ENCODE data around the gene STKLD1.
"Not testable (repeated sequence)": the region's sequence is repeated elsewhere in the genome, so short reads cannot be mapped to it uniquely, and the experiment has no call there.

STKLD1 gene

GRCh38 chr9:133366435-133366834 lies 9.7 kb upstream of the STKLD1 start:
- no peak for DNase-seq

GRCh38 chr9:133367221-133367620 lies 8.9 kb upstream of the STKLD1 start:
- no peak for DNase-seq

GRCh38 chr9:133367778-133368177 lies 8.4 kb upstream of the STKLD1 start:
- DNase-seq: no peak

- no peak for DNase-seq
Measured at GRCh38 chr9:133368249-133368881, 7.8 kb upstream of the STKLD1 start.

GRCh38 chr9:133369422-133369821 lies 6.7 kb upstream of the STKLD1 start:
- no peak for DNase-seq

- no peak for DNase-seq
Measured at GRCh38 chr9:133369933-133370332, 6.2 kb upstream of the STKLD1 start.

- DNase-seq: no peak
Measured at GRCh38 chr9:133370685-133371084, 5.5 kb upstream of the STKLD1 start.

- DNase-seq: peak; percentile 67
Measured at GRCh38 chr9:133371261-133371711, 4.9 kb upstream of the STKLD1 start.

- no peak for DNase-seq
Measured at GRCh38 chr9:133372144-133372543, 4.0 kb upstream of the STKLD1 start.

GRCh38 chr9:133374612-133375115 lies 1.5 kb upstream of the STKLD1 start:
- DNase-seq: no peak

GRCh38 chr9:133375116-133375723 lies 946 bp upstream of the STKLD1 start:
- no peak for DNase-seq

- DNase-seq: not testable (repeated sequence)
Measured at GRCh38 chr9:133377280-133377679, 1.1 kb downstream of the STKLD1 start.

GRCh38 chr9:133377721-133378216 lies 1.6 kb downstream of the STKLD1 start:
- no peak for DNase-seq

GRCh38 chr9:133378408-133378962 lies 2.3 kb downstream of the STKLD1 start:
- DNase-seq: no peak

GRCh38 chr9:133379153-133380086 lies 3.3 kb downstream of the STKLD1 start:
- no peak for DNase-seq

GRCh38 chr9:133380734-133381133 lies 4.6 kb downstream of the STKLD1 start:
- DNase-seq: no peak

GRCh38 chr9:133382507-133383141 lies 6.5 kb downstream of the STKLD1 start:
- DNase-seq: no peak

GRCh38 chr9:133383438-133383837 lies 7.3 kb downstream of the STKLD1 start:
- no peak for DNase-seq

- DNase-seq: no peak
Measured at GRCh38 chr9:133384736-133385321, 8.7 kb downstream of the STKLD1 start.

- DNase-seq: no peak
Measured at GRCh38 chr9:133385452-133385851, 9.3 kb downstream of the STKLD1 start.

GRCh38 chr9:133386338-133386737 lies 10.2 kb downstream of the STKLD1 start:
- DNase-seq: no peak

- no peak for DNase-seq
Measured at GRCh38 chr9:133387680-133388079, 11.5 kb downstream of the STKLD1 start.

All from activated CD4-positive, CD25-positive, alpha-beta regulatory T cell treated with anti-CD3 and anti-CD28 coated beads, Interleukin-2, amount 50 U/mL, for 72 hours (primary cell).